GM18505 (cell line): Measurements from ENCODE around the gene KIRREL3.
A peak's percentile ranks its signal among the peaks of the same experiment; 100 is the strongest.

Experiments used
- ATAC-seq: cut with Tn5 transposase; IDR thresholded peaks from one replicate; pipeline ENCODE4 v1.9.1; 2021; ENCODE audit not compliant: unreplicated experiment
- POLR2A ChIP-seq: IDR thresholded peaks from 4 replicates; pipeline ENCODE4 v1.6.1; 2011; ENCODE audit warnings: borderline replicate concordance; ENCODE audit not compliant: insufficient read depth, insufficient read length; ENCODE audit errors: extremely low read depth

KIRREL3 gene

GRCh38 chr11:126426106-126426505 lies 574.5 kb downstream of the KIRREL3 start:
- no peak for TF ChIP-seq POLR2A
- ATAC-seq = no peak

DNA sequence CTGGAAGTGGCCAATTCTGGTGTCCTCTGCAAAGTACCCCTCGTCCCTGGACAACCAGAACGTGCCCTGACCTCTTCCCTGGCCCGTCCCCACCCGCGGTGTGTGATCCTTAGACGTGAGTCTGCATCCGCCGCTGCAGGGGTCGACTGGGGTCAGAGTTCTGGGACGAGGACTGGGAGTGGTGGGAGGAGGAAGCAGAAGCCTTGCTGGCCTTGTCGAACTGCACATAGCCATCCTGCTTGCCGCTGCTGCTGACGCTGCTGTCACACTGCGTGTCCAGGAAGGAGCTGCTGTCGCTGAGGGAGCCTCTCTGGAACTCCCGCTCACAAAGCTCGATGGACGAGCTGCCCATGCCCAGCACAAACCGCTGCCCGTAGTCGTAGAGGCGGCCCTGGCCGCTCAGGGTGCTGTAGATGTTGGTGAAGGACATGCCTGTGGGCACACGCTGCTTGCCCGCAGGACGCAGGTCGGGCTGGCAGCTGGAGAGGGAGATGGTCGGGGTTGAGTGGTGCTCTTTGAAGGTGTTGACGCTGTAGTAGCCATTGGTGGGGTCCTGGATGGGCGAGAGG lies 576.0 kb downstream of the KIRREL3 start:
- ATAC-seq = no peak
- no peak for TF ChIP-seq POLR2A

DNA sequence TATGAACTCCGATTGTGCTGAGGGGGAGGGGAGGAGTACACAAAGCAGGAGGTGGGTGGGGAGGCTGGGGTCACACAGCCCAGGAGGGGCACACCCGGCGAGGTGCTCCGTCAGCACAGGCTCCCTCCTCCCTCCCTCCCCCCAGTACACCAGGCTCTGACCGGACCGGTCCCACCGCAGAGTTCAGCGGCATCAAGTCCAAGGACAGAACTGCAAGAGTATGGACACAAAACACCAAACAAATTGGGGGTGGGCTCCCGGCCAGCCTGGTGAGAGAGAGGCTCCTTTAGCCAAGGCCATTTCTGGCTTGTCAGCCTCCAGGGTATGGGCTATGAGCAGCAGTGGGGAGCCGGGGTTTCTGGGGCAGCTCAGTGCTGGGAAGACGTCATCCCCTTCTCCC lies 576.8 kb downstream of the KIRREL3 start:
- ATAC-seq = no peak
- TF ChIP-seq POLR2A = no peak

- ATAC-seq = no peak
- no peak for TF ChIP-seq POLR2A
Measured at GRCh38 chr11:126423154-126423553, 577.4 kb downstream of the KIRREL3 start.

- ATAC-seq = no peak
- no peak for TF ChIP-seq POLR2A
Measured at GRCh38 chr11:126422446-126422845, 578.1 kb downstream of the KIRREL3 start.

- no peak for ATAC-seq
- no peak for TF ChIP-seq POLR2A
Measured at GRCh38 chr11:126421271-126421671, 579.3 kb downstream of the KIRREL3 start.

DNA sequence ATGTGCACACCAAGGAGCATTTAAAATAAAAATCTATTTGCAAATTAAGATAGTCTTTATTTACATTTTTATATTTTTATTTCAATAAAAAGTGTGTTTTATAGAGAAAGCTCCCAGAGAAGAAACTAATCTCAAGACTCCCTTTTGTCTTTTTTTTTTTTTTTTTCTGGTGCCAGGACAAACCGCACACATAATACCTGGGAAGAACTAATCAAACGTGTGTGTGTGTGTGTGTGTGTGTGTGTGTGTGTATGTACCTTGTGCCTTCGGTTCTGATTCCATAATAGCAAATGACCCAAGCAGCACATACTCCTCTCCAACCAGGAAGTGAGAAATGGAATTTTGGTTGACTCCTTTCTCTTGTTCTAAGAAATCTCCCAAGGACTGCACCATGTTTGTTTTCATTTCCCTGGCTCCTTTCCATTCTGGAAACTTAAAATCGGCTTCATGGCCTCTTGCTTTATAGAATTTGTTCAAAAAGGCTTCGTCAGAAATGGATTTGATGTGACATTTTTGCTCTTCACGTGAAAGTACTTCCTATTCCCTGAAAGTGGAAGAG lies 579.8 kb downstream of the KIRREL3 start:
- no peak for ATAC-seq

GRCh38 chr11:126419801-126420697 lies 580.5 kb downstream of the KIRREL3 start:
- TF ChIP-seq POLR2A = no peak
- ATAC-seq = peak; percentile 64

More for the DNA sequence above, 579.8 kb downstream of the KIRREL3 start:
- no peak for TF ChIP-seq POLR2A

DNA sequence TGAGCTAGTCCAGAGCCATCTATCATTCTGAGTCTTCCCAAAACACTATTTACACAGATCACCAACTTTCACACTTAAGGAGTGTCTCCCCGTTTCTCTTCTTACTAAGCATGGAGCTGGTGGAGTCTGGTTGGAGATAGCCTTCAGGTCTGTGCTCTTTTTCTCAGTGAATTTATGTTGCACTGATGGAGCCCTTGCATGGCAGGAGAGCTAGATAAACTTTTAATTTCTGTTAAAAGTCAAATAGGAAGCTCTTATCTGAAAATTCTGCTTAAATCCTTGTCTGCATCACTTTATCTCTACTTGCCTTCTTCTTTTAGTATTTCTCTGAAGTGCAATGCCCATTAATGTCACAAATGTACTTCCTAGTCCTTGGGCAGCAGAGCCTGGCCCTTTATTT lies 581.7 kb downstream of the KIRREL3 start:
- no peak for ATAC-seq

DNA sequence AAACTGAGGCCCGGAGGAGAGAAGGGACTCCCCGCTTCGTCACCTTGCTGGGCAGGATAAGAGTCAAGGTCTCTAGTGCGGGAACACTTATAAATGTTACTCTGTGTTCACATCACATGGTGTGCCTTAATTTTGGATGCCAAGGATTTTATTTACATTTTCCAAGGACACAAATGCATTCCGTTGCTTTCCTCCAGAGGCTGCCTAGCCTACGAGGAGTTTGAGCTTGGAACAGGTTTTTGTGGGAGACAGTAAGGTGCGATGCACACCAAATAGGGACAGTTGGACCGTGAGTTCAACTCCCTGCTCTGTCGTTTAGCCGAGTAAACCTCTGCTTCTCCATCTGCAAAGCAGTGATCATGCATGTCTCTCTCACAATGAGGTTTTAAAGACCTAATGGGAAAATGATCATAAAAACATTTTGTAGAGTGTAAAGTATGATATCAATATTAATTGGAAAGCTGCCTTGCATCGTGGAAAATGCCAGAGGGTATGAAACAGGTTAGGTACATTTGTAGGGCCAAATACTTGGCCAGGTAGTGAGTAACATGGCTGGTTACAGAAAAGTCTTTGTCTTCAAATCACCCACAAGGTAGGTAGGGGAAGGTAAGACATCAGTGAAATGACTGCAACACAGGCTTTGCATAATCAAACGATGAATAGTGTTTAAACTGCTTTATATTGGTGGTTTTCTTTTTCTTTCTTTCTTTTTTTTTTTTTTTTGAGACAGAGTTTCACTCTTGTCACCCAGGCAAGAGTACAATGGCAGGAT lies 583.3 kb downstream of the KIRREL3 start:
- ATAC-seq = no peak
- no peak for TF ChIP-seq POLR2A

More for the DNA sequence above, 581.7 kb downstream of the KIRREL3 start:
- TF ChIP-seq POLR2A = no peak

- no peak for TF ChIP-seq POLR2A
- peak; percentile 91 for ATAC-seq
Measured at GRCh38 chr11:126416542-126417090, 584.0 kb downstream of the KIRREL3 start.

DNA sequence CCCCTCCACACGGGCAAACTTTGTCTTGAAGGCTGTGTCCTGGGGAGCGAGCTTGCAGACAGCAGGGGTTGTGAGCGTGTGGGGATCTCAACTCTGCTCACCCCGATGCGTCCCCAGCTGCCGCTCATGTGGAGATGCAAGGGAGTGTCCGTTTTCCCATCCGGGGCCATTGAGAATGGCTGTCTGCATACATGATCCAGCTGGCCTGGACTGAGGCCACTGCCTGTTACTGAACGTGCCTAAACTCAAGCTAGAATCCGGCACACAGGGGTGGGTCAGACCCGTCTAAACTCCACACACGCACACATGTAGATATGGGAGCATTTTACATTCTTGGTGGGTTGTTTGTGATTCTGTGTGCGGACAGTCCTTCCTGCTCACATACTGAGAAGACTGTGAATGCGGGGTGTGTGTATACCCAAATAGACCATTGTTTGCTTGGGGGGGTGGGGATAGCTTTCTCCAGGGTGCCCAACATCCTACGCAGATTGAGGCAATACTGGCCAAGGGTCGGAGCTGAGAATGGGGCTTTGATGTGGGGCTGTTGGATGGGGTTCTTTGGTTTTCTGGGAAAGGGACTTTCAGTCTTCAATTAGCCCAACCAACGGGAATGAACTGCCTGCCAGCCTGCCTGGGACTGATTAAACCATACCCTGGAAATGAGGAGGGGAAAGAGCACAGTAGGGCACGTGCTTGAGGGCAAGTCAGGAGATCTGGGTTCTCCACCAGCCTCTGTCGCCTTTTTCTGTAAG lies 584.7 kb downstream of the KIRREL3 start:
- ATAC-seq = no peak
- TF ChIP-seq POLR2A = no peak
